Testis (tissue), 3 donors: ENCODE measurements around the gene TRIM75. TPM values are rescaled to one million over a fixed set of nuclear protein-coding genes. Genes with fewer than 3 reads are reported as not detected.
"Not testable (repeated sequence)": the region's sequence is repeated elsewhere in the genome, so short reads cannot be mapped to it uniquely, and the experiment has no call there.

Experiments
- DNase-seq: peaks from one replicate; pipeline ENCODE4 v3.0.0-alpha.2; 2019
- H3K27ac ChIP-seq, 2 donors: fragments of 200-600 bp; sonication (generic); one replicate each; pipeline ENCODE4 v1.5.1; 2019
- H3K27me3 ChIP-seq: fragments of 200-600 bp; sonication (generic); one replicate; pipeline ENCODE4 v1.5.1; 2019
- H3K36me3 ChIP-seq: fragments of 200-600 bp; sonication (generic); one replicate; pipeline ENCODE4 v1.5.1; 2017; ENCODE audit warnings: low read depth; ENCODE audit errors: missing control alignments
- H3K4me1 ChIP-seq: fragments of 200-600 bp; sonication (generic); one replicate; pipeline ENCODE4 v1.5.1; 2019
- H3K4me3 ChIP-seq, 2 donors: fragments of 200-600 bp; sonication (generic); one replicate each; pipeline ENCODE4 v1.5.1; 2017 to 2019
- H3K9me3 ChIP-seq: fragments of 200-600 bp; sonication (generic); one replicate; pipeline ENCODE4 v1.5.1; 2017
- CTCF ChIP-seq, 3 experiments: fragments of 450-650 bp in 2 of 3; fragments of 200-600 bp in 1 of 3; sonication (generic) in 1 of 3; IDR thresholded peaks; one replicate each; pipeline ENCODE4 v1.5.1; 2016 to 2019; ENCODE audit warnings: antibody characterized with exemption in 3 of 3, mild to moderate bottlenecking in 2 of 3, moderate library complexity in 1 of 3
- POLR2A ChIP-seq: fragments of 450-650 bp; IDR thresholded peaks from one replicate; pipeline ENCODE4 v1.6.1; 2017; ENCODE audit warnings: antibody characterized with exemption, mild to moderate bottlenecking, moderate library complexity
- WGBS, 2 donors: methylation state at CpG; one replicate each; pipeline ENCODE4 v1.1.5; 2018; 5-methylcytosine and 5-hydroxymethylcytosine counted together
- intact Hi-C: fragments of 100-400 bp; cut with DNase I; formaldehyde crosslinking; loops from one replicate; pipeline ENCODE4 v1.15.1; 2023; ENCODE audit warnings: low total_unique reads
- polyA plus RNA-seq: library from polyadenylated mRNA; stranded (reverse); fragments of 350-450 nt; fragmentation: Illumina TruSeq; extraction: RNeasy Lipid Tissue Mini Kit (QIAGEN cat#74804); gene quantifications from one replicate; pipeline ENCODE4 v1.2.3, GENCODE V29; 2014; ENCODE audit warnings: low read depth, low replicate concordance; ENCODE audit not compliant: insufficient read depth
- total RNA-seq, 2 donors: library from RNA; depleted of rRNA; stranded (reverse); fragments of >200 nt; gene quantifications; one replicate each; pipeline ENCODE4 v1.2.3, GENCODE V29; 2016

The TRIM75 gene
- total and polyA plus RNA-seq, 3 donors from 2014 or later: 0.24 to 0.81 (median 0.28) TPM

- TF ChIP-seq CTCF (IDR thresholded peaks at IDR 0.05) (no peak), POLR2A (no peak)
- Histone ChIP-seq H3K9me3 (no peaks in the 10 kb centered on the region), H3K27me3 (no peaks in the 10 kb centered on the region), H3K4me3 (no peak overlapping the region), H3K27ac (no peak overlapping the region), H3K36me3 (no peaks in the 10 kb centered on the region), H3K4me1 (no peaks in the 10 kb centered on the region)
- DNase-seq: no peak
- intact Hi-C loops: loop anchor here (10.0 kb wide), 1 partner anchor 301 kb away; no protein-coding TSS in a partner anchor
- 93 to 98% methylated on average over 2 of the region's 2 CpGs for WGBS, 2 donors
Observed at GRCh38 chr4:165085946-165086345, 32.3 kb downstream of the TRIM75 start.

- Histone ChIP-seq H3K36me3 (no peaks in the 10 kb centered on the region), H3K4me3 (no peak overlapping the region), H3K27me3 (no peaks in the 10 kb centered on the region), H3K4me1 (no peaks in the 10 kb centered on the region), H3K27ac (no peak overlapping the region), H3K9me3 (no peaks in the 10 kb centered on the region)
- intact Hi-C loops: loop anchor here (10.0 kb wide), 1 partner anchor 304 kb away; no protein-coding TSS in a partner anchor
- no peak for DNase-seq
- TF ChIP-seq CTCF (IDR thresholded peaks at IDR 0.05) (no peak), POLR2A (no peak)
- 89 to 95% methylated on average over 3 of the region's 3 CpGs for WGBS, 2 donors
Observed at GRCh38 chr4:165088366-165088765, 34.7 kb downstream of the TRIM75 start.

GRCh38 chr4:165092187-165092586, 38.5 kb downstream of the TRIM75 start:
- intact Hi-C loops, H3K4me1 ChIP-seq, H3K9me3 ChIP-seq, H3K27me3 ChIP-seq, H3K36me3 ChIP-seq, H3K27ac ChIP-seq, DNase-seq, H3K4me3 ChIP-seq: not testable (repeated sequence)
- WGBS, 2 donors: 95% methylated on average over 8 of the region's 8 CpGs

- WGBS, 2 donors: 90 to 91% methylated on average over 3 of the region's 3 CpGs
- Histone ChIP-seq H3K9me3 (no peaks in the 10 kb centered on the region), H3K27ac (no peak overlapping the region), H3K4me1 (no peaks in the 10 kb centered on the region), H3K4me3 (no peak overlapping the region), H3K36me3 (no peaks in the 10 kb centered on the region), H3K27me3 (no peaks in the 10 kb centered on the region)
- intact Hi-C loops: no loop called here
- DNase-seq: no peak
- no peak for TF ChIP-seq POLR2A
- no peak for TF ChIP-seq CTCF (IDR thresholded peaks at IDR 0.05)
Observed at GRCh38 chr4:165094873-165095272, 41.2 kb downstream of the TRIM75 start.

GRCh38 chr4:165095291-165095690, 41.6 kb downstream of the TRIM75 start:
- TF ChIP-seq POLR2A (no peak), CTCF (IDR thresholded peaks at IDR 0.05) (no peak)
- WGBS, 2 donors: 78 to 79% methylated on average over 1 of the region's 1 CpG
- no peaks in the 10 kb centered on the region for H3K9me3 ChIP-seq
- H3K27me3 ChIP-seq: no peaks in the 10 kb centered on the region
- DNase-seq: no peak
- no peaks in the 10 kb centered on the region for H3K36me3 ChIP-seq
- no peak overlapping the region for H3K4me3 ChIP-seq
- H3K4me1 ChIP-seq: no peaks in the 10 kb centered on the region
- H3K27ac ChIP-seq: no peak overlapping the region
- intact Hi-C loops: no loop called here
